Adipocyte (in vitro differentiated cells): ENCODE data around the gene TCFL5.
"Not testable (repeated sequence)": the region's sequence is repeated elsewhere in the genome, so short reads cannot be mapped to it uniquely, and the experiment has no call there.

Source experiments
- DNase-seq: peaks from one replicate; pipeline ENCODE4 v3.0.0-alpha.2; 2015; ENCODE audit warnings: low read depth
- H3K27me3 ChIP-seq: replicated peaks from 2 replicates; pipeline ENCODE4 v1.7.0; 2013; ENCODE audit warnings: mild to moderate bottlenecking, low read length, moderate library complexity; ENCODE audit not compliant: control insufficient read depth, insufficient read depth
- H3K36me3 ChIP-seq: 2 replicates; pipeline ENCODE4 v1.7.0; 2013; ENCODE audit warnings: low read length, mild to moderate bottlenecking, moderate library complexity; ENCODE audit not compliant: control insufficient read depth, insufficient read depth, severe bottlenecking
- H3K4me1 ChIP-seq: 2 replicates; pipeline ENCODE4 v1.7.0; 2013; ENCODE audit warnings: mild to moderate bottlenecking, low read length, moderate library complexity; ENCODE audit not compliant: control insufficient read depth, insufficient read depth
- H3K4me3 ChIP-seq: 2 replicates; pipeline ENCODE4 v1.7.0; 2013; ENCODE audit warnings: mild to moderate bottlenecking, low read length, moderate library complexity
- H3K9ac ChIP-seq: 2 replicates; pipeline ENCODE4 v1.7.0; 2013; ENCODE audit warnings: mild to moderate bottlenecking, low read length, moderate library complexity
- H3K9me3 ChIP-seq: 2 replicates; pipeline ENCODE4 v1.7.0; 2013; ENCODE audit warnings: mild to moderate bottlenecking, low read length, moderate library complexity; ENCODE audit not compliant: control insufficient read depth

Gene TCFL5

DNA sequence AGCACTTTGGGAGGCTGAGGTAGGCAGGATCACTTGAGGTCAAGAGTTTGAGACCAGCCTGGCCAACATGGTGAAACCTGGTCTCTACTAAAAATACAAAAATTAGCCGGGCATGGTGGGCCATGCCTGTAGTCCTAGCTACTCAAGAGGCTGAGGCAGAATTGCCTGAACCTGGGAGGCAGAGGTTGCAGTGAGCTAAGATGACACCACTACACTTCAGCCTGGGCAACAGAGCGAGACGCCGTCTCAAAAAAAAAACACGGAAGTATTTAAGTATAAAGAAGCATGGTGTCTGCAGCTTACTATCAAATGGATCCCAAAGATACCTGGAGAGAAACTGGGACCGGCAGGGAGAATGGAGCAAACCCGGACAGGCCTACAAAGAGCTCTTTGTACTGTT lies 12.7 kb downstream of the TCFL5 start:
- not testable (repeated sequence) for H3K4me1 ChIP-seq, H3K4me3 ChIP-seq, H3K27me3 ChIP-seq, H3K9me3 ChIP-seq, DNase-seq, H3K9ac ChIP-seq
- H3K36me3 ChIP-seq = peaks cover 19% of the 10 kb centered on the region

DNA sequence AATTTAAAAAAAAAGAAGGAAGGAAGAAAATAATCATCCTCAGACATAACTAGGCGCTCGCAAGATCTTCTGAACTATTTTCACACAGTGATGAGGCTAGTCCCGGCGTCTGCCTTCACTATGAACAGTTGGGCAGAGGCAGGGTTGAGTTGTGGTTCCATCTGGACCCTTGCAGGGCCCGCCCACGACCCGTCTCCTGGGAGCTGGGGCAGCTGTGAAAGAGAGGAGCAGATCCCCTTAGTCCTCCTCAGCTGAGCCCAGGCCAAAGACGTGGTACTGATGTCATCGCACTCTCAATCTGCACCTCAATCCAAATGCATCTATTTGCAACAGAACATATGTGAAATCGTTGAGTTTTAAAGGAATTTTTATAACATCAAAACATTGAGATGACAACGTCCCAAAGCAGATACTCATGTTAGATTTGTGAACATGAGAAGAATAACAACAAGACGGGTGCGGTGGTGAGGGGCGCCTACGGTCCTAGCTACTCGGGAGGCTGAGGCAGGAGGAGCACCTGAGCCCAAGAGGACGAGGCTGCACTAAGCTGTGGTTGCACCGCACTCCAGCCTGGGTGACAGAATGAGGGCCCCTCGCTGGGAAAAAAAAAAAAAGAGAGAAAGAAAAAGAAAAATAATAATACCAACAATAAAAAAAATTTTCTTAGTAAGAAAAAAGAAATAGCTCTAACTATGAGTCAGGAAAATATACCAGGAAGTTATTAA lies 15.3 kb downstream of the TCFL5 start:
- Histone ChIP-seq H3K4me1 (no peaks in the 10 kb centered on the region), H3K27me3 (no peaks in the 10 kb centered on the region), H3K9ac (no peak overlapping the region), H3K36me3 (peaks cover 6% of the 10 kb centered on the region), H3K4me3 (no peak overlapping the region), H3K9me3 (no peaks in the 10 kb centered on the region)
- DNase-seq = no peak

- H3K4me3 ChIP-seq = no peak overlapping the region
- no peak overlapping the region for H3K9ac ChIP-seq
- H3K4me1 ChIP-seq = no peaks in the 10 kb centered on the region
- peak; percentile 29 for DNase-seq
- no peaks in the 10 kb centered on the region for H3K27me3 ChIP-seq
- no peaks in the 10 kb centered on the region for H3K9me3 ChIP-seq
- peaks cover 6% of the 10 kb centered on the region for H3K36me3 ChIP-seq
Observed at GRCh38 chr20:62845416-62846160, 16.0 kb downstream of the TCFL5 start.

GRCh38 chr20:62844182-62844581 lies 17.4 kb downstream of the TCFL5 start:
- Histone ChIP-seq H3K27me3 (peaks cover 3% of the 10 kb centered on the region), H3K36me3 (peaks cover 1% of the 10 kb centered on the region), H3K4me1 (no peaks in the 10 kb centered on the region), H3K4me3 (no peak overlapping the region), H3K9me3 (no peaks in the 10 kb centered on the region), H3K9ac (no peak overlapping the region)
- DNase-seq = no peak

DNA sequence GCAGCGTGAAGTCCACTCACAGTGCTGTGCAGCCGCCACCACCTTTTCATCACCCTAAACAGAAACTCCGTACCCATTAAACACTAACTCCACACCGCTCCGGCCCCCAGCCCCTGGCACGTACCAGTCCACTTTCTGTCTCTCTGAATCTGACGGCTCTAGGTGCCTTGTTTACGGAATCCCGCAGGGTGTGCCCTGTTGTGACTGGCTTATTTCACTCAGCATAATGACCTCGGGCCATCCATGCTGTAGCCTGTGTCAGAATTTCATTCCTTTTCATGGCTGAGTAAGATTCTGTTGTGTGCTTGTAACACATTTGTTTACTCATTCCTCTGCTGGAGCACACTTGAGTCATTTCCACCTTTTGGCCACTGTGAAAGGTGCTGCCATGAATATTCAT lies 18.0 kb downstream of the TCFL5 start:
- H3K4me1 ChIP-seq = no peaks in the 10 kb centered on the region
- DNase-seq = no peak
- no peaks in the 10 kb centered on the region for H3K36me3 ChIP-seq
- peaks cover 3% of the 10 kb centered on the region for H3K27me3 ChIP-seq
- no peak overlapping the region for H3K9ac ChIP-seq
- H3K9me3 ChIP-seq = no peaks in the 10 kb centered on the region
- no peak overlapping the region for H3K4me3 ChIP-seq

GRCh38 chr20:62841705-62842212 lies 19.9 kb downstream of the TCFL5 start:
- no peak for DNase-seq
- no peaks in the 10 kb centered on the region for H3K36me3 ChIP-seq
- H3K4me3 ChIP-seq = no peak overlapping the region
- no peaks in the 10 kb centered on the region for H3K9me3 ChIP-seq
- peaks cover 4% of the 10 kb centered on the region for H3K27me3 ChIP-seq
- no peaks in the 10 kb centered on the region for H3K4me1 ChIP-seq
- H3K9ac ChIP-seq = no peak overlapping the region

- Histone ChIP-seq H3K9me3 (no peaks in the 10 kb centered on the region), H3K27me3 (peaks cover 9% of the 10 kb centered on the region), H3K9ac (no peak overlapping the region), H3K4me1 (no peaks in the 10 kb centered on the region), H3K4me3 (no peak overlapping the region), H3K36me3 (no peaks in the 10 kb centered on the region)
- DNase-seq = no peak
Observed at GRCh38 chr20:62840244-62841197, 21.1 kb downstream of the TCFL5 start.

- no peaks in the 10 kb centered on the region for H3K36me3 ChIP-seq
- no peak overlapping the region for H3K9ac ChIP-seq
- DNase-seq = no peak
- H3K27me3 ChIP-seq = peaks cover 16% of the 10 kb centered on the region
- no peak overlapping the region for H3K4me3 ChIP-seq
- H3K9me3 ChIP-seq = no peaks in the 10 kb centered on the region
- H3K4me1 ChIP-seq = no peaks in the 10 kb centered on the region
Observed at GRCh38 chr20:62839816-62840215, 21.8 kb downstream of the TCFL5 start.

GRCh38 chr20:62839261-62839660 lies 22.4 kb downstream of the TCFL5 start:
- no peak for DNase-seq
- Histone ChIP-seq H3K27me3 (peaks cover 16% of the 10 kb centered on the region), H3K4me1 (no peaks in the 10 kb centered on the region), H3K9ac (no peak overlapping the region), H3K4me3 (no peak overlapping the region), H3K9me3 (no peaks in the 10 kb centered on the region), H3K36me3 (no peaks in the 10 kb centered on the region)

DNA sequence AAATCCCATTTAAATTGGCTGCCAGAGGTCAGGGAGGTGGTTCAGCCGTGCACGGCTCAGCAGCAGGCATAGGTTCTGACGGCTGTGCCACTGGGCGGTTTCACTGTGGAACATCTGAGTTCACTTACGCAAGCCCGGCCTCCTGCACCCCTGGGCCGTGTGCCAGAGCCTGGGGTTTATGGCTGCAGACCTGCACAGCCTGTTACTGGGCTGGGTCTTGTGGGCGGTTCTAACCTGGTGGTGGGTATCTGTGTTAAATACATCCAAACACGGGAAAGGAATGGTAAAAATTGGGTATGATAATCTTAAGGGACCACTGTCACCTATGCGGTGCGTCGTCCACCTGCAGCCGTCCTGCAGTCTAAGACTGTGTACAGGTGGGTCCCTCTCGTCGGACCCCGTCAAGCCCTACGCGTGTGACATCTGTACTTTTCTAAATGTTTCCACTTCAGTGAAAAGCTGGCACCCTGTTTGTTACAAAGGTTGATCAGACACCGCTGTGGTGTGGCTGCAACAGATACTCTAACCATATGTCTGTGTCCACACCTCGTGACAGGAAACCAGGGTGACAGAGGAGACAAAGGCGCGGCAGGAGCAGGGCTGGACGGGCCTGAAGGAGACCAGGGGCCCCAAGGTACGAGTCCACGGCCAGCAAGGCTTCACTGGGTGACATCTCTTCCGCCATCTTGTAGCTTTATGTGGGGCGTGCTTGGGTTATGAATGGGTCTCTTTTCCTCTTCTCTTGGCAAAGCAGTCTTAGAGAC lies 23.3 kb downstream of the TCFL5 start:
- no peak overlapping the region for H3K4me3 ChIP-seq
- no peaks in the 10 kb centered on the region for H3K36me3 ChIP-seq
- peaks cover 16% of the 10 kb centered on the region for H3K27me3 ChIP-seq
- no peaks in the 10 kb centered on the region for H3K9me3 ChIP-seq
- peak; percentile 63 for DNase-seq
- H3K4me1 ChIP-seq = no peaks in the 10 kb centered on the region
- H3K9ac ChIP-seq = no peak overlapping the region
